GM18502 (cell line): Measurements from ENCODE around the gene LTC4S.
A peak's percentile ranks its signal among the peaks of the same experiment; 100 is the strongest.

Experiments
- ATAC-seq: cut with Tn5 transposase; IDR thresholded peaks from one replicate; pipeline ENCODE4 v1.9.1; 2021; ENCODE audit warnings: mild to moderate bottlenecking; ENCODE audit not compliant: unreplicated experiment, poor library complexity

The LTC4S gene

DNA sequence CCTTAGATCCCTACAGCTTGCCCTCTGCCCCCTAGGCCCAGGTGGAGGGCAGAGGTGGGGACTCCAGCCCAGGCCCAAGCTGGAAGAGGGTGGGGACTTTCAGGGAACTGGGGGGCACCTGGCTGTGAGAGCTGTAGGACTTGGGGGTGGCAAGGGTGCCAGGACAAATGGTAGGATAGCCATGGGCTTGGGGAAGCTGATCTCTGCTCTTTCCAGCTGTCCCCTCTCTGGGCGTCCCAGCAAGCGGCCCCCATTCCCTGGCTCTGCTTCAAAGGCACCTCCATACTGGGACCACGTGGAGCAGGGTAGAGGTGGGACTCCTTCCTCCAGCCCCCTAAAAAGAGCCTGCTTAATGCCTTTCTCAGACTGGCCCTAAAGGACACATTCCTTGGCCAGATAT lies 385 bp downstream of the LTC4S start:
- no peak for ATAC-seq

DNA sequence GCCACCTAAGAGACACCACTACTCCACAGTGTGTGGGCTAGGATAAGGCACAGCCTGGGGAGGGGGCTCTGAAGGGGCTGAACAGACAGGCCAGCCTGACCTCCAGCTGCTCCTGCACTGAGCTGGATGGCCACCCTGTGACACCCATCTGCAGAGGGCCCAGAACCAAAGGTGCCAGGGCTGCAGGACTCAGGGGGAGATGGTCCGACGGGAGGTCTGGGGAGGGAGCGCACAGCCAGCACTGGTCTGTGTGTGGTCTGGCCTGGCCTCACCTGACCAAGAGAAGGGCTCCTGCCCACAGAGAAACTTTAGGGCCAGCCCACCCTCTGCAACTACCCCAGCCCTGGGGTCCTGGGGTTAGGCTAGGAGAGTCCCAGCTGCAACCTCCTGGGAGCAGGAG lies 789 bp downstream of the LTC4S start:
- ATAC-seq, result no peak

DNA sequence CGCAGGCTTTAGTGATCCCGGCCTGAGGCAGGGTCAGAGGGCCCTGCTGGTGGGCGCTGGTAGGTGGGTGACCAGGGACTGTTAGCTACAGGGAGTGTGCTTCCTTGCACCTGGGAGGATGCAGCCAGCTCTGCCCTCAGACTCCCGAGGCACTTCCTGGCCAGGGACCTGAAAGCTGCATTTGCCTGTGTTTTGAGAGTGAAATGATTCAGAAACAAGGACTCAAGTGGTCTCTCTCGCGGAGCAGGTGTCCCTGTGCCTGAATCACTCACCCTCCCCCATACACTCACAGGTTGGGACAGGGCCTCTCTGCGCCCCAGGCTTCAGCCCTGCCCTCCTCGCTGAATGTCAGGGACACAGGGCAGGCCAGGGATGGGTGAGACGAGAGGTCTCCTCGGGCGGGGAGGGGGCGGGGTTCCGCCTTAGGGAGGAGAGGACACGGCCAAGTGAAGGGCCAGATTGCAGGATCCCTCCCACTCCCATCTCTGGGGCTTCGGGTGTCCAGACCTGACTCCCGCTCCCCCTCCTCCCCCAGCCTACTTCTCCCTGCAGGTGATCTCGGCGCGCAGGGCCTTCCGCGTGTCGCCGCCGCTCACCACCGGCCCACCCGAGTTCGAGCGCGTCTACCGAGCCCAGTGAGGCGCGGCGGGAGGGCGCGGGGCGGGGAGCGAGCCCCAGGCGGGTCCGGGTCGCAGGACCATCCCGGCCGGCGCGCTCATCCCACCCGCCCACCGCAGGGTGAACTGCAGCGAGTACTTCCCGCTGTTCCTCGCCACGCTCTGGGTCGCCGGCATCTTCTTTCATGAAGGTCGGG lies 1.5 kb downstream of the LTC4S start:
- peak; percentile 4 for ATAC-seq

DNA sequence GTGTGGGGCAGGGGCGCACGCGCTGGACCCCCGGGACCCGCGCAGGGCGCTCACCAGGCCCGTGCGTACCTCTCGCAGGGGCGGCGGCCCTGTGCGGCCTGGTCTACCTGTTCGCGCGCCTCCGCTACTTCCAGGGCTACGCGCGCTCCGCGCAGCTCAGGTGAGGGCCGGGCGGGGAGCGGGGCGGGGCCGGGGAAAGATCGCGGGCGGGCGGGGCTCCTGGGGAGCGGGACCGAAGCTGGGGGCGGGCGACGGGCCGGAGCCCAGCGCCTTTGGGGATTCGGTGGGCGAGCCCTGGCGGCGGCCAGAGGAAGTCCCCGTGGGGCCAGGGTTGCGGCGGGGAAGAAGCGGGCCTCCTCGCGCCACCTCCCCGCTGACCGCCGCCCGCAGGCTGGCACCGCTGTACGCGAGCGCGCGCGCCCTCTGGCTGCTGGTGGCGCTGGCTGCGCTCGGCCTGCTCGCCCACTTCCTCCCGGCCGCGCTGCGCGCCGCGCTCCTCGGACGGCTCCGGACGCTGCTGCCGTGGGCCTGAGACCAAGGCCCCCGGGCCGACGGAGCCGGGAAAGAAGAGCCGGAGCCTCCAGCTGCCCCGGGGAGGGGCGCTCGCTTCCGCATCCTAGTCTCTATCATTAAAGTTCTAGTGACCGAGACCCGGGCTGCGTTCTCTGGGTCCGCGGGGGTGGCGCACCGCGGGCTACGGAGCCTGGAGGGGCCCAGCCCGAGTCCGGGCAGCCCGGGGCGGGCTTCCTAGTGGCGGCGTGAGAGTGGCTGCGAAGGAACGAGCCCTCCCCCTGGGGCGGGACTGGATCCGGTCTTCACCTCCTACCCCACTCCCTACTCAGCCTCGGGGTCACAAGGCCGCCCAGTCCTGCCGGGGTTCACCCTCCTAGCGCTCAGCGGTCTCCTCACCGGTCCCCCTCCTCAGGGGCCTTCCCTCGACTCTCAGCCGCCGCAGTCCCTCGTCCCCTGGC lies 2.4 kb downstream of the LTC4S start:
- ATAC-seq, result peak; percentile 77

DNA sequence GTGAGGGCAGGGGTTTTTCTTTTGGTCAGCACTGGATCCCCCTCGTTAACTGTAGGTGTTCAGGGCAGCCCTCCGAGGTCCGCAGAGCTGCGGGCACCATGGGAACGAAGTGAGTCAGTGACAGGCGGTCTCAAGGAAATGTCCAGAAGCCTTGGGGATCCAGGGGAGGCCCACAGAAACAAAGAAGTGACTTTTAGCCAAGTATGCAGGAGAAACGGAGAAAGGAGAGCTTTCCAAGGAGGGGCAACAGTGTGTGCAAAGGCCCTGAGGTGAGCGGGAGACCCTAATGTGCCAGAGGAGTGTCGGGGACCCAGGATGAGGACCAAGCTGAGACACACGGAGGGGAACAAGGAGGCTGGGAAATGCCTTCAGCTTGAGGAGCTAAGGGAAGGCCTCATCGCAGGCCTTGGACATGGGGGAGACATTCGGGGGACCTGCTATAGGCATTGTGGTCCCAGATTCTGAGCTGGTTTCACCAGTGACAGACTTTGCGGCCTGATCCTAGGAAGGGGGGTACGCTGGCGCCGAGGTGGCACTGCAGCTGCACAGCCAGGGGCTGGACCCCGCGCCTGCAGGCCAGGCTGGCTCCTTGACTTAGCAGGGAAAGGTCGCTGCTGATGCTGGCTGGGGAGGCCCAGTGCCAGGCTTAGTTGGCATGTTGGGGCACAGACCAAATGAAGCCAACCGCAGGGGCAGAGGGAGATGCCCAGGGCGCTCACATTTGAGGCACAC lies 3.3 kb downstream of the LTC4S start:
- no peak for ATAC-seq

DNA sequence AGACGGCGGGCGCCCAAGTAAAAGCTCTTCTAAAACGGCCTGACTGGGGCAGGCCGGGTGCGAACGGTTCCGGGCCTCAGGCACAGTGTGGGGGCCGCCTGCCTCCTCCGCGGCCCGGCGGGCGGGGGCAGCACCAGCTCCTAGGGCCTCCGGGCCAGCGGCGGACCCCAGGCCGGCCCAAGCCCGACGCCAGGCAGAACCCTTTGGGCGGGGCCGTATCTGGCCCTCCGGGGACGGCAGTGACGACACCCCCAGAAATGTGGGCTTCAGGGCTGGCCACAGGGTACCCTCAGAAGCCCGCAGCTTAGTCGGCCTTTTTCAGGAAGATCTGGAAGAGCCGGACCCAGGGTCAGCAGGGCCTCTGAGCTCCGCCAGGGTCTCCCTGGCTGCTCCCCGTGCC lies 4.0 kb downstream of the LTC4S start:
- ATAC-seq, result no peak

DNA sequence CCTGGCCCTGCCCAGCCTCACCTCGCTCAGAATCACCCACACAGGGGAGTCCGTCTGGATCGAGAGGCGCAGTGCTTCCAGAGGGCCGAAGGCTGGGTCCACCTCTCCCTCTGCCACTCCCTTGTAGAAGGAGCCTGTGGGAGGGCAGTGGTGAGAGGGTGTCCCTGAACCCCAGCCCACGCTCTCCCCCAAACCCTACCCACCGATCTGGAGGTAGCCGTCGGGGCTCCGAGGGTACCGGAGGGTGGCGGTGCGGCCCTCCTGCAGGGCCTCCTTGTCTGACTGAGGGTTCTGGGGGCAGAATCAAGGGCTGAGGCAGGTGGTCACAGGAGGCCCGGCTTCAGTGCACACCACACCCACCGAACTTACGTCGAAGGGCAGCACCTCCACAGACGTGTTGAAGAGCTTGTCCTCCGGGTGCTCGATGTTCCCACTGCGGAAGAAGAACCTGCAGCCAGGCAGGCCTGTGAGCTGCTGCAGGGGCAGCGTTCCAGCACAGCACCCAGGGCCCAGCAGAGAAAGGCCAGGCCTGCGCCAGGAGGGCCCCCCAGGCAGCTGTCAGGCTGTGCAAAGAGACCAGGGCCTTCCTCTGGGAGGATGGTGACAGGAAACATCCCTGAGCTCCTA lies 4.5 kb downstream of the LTC4S start:
- ATAC-seq, result no peak

DNA sequence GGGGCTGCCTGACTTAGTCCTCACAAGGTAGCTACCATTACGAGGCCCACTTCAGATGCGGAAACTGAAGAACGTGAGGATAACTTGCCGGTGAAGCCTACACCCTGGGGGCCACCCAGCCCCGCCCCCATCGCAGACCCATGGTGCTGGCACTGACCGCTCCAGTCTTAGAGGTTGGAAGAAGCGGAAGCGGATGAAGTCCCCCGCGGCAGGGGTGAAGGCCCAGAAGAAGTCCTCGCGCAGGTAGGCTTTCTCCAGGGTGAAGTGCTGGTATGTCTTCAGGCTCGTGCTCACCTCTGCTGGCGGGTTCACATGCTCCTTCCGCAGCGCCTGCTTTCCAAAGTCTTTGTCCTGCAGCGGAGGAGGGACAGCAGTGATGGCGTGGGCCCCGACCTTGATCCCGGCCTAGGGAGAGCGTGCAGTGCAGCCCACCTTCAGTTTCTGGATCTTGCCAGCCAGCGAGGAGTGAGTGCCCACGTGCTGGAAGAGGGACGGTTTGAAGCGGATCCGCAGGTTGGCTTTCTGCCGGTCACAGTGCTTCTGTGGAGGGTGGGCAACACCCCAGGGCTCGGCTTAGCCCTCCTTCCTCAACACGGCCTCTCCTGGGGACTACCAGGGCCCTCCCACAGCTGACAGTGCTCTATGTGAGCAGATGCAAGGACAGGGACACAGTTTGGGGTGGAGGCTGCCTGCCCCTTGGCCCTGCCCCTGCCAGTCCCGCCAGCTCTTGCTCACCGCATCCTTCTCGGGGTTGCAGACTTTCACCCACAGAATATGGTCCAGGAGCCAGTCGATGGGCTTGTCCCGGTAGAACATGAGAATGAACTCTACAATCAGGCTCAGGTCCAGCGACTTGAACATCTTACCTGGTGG lies 5.2 kb downstream of the LTC4S start:
- ATAC-seq, result no peak

DNA sequence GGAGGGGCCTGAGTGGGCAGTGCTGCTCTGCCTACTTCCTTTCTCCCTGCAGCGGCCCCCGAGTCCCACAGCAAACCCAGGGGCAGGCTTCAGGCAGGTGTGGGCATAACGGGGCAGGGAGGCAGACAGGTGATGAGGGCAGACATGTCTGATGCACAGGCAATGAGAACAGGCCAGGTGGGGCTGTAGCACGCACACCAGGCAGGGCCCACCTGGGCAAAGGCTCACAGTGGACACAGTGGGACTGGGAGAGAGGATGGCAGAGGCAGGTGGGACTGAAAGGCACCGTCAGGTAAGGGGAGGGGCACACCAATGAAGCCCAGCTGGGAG lies 5.8 kb downstream of the LTC4S start:
- ATAC-seq, result no peak

DNA sequence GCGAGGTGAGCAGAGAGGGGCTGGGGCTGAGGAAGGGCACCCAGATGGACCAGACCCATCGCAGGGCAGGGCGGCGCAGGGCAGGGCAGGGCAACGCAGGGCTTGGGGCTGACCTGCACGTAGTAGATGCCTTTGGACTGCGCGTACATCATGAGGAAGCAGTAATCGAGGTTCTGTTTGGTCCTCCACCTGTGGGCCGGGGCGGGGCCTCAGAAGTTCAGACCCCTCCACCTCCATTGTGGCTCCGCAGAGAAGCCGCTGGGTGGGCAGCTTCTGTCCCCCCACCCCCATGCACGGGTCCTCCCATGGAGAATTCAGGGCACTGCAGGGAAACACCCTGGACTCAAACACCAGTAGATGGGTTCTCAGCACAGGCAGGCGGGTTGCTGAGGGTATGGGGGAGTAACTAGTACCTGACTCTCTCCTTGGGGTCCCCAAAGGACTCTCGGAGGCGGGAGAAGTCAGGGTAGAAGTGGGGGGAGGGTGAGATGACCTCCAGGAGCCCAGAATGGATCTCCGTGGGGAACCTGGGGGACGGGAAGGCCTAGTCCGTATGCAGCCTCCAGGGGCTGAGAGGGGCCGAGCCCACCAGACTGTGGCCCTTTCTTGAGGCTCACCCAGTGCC lies 6.4 kb downstream of the LTC4S start:
- no peak for ATAC-seq

DNA sequence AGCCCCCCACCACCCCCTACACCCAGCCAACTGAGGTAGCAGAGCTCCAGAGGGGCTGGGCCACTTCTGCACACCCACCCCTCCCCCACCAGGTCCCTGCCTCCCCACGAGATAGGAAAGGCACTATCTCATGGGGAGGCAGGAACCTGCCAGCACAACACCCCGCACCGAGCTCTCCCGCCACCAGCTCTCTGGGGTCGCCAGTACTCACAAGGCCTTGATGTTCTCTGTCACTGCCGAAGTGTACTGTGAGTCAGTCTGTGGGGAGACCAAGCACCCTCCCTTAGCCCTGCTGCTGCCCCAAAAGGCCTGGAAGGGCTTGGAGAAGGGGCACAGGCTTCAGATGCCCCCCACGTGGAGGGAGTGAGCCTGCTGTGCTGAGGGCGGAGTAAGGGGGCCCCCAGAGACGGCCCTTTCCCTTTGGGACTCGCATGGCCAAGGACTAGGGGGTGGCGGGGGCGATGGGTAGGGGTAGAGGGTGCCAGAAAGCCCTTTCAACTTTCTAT lies 7.0 kb downstream of the LTC4S start:
- ATAC-seq, result no peak

DNA sequence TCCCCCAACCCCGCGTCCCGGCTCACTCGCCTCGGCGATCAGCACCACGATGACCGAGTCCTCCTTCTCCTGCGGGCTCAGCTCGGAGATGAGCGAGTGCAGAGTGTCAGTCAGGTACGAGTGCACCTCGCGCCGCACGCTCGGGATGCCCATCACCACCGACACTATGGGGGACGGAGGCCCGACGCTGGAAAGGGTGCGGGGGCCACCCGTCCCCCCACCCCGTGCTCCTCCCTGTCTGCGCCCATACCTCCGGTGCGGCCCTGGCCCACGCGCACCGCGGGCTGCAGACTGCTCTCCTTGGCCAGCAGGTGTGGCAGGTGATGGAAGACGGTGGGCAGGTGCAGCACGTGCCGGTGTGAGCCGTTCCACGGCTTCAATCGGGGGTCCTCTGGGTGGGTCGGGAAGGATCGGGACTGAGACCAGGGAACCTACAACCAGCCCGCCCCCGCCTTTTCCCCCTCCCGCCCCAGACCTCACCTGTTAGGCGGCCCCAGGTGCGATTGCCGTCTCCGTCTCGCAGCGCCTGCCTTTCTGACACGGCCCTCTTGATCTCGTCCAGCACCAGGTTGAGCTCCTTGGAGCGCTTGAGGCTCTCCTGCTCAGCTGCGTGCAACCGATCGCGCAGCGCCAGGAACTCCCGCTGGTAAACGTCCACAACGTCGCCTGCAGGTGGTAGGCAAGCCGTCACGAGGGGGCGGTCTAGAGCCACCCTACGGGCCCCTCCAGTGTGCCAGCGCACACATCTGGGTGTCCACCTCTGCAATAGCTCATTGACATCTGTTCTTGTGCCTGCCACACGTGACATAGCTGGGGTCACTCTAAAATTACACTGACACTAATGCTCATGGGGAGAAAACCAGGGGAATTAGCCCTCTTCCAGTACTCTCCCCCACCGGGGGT lies 7.8 kb downstream of the LTC4S start:
- no peak for ATAC-seq

DNA sequence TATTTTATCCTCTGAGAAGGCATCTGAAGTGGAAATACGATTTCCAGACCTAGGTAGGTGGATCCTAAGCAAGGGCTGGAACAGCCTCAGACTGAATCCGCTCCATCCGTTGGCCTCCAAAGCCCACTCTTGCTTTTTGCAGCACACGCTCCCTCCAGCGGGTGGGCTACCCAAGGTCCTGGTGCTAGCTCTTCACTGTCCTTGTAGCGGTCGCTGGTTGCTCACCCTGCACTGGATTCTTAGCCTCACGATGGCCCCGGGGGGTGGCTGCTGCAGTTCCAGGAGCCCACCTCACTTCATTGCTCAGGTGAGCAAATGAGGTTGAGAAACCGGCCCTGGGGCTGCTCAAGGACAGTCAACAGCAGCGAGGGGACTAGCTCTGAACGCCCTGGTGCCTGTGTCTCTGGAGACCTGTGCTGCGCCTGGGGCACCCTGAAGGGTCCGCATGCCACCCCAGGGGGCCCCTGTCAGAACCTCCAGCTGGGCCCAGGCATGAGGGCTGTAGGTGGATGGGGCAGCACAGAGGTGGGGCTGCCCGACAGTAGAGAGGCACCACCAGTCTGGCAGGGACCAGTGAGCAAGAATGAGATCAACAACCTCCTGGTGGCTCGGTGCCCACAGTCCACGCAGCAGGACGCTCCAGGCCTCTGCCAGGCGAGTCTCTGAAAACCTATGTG lies 8.6 kb downstream of the LTC4S start:
- ATAC-seq, result no peak

DNA sequence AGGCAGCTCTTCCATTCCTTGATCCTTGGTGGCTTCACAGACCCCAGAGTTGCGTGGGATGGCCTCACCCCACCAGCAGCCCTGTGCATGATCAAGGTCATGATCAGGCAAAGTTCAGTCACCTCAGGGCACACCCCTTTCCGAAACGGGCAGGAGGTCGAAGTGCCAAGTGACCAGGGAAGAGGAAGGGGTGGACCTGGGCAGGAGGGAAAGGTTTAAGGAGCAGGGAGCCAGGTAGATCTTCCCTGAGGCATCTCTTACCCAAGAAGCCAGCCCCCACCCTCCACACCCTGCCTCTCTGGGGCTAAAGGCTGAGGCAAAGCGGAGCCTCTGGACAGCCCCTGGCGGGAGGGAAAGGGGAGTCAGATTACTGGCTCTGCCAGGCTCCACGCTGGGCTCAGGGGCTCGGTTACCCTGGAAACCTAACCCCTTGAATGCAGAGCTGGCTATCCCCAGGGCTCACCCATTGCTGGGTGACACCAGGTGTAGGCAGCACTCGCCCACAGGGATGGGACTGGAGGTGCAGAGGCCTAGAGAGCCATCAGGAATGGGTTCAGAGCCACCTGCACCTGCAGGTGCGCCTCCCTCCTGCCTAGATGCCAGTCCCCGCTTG lies 9.3 kb downstream of the LTC4S start:
- ATAC-seq, result no peak

DNA sequence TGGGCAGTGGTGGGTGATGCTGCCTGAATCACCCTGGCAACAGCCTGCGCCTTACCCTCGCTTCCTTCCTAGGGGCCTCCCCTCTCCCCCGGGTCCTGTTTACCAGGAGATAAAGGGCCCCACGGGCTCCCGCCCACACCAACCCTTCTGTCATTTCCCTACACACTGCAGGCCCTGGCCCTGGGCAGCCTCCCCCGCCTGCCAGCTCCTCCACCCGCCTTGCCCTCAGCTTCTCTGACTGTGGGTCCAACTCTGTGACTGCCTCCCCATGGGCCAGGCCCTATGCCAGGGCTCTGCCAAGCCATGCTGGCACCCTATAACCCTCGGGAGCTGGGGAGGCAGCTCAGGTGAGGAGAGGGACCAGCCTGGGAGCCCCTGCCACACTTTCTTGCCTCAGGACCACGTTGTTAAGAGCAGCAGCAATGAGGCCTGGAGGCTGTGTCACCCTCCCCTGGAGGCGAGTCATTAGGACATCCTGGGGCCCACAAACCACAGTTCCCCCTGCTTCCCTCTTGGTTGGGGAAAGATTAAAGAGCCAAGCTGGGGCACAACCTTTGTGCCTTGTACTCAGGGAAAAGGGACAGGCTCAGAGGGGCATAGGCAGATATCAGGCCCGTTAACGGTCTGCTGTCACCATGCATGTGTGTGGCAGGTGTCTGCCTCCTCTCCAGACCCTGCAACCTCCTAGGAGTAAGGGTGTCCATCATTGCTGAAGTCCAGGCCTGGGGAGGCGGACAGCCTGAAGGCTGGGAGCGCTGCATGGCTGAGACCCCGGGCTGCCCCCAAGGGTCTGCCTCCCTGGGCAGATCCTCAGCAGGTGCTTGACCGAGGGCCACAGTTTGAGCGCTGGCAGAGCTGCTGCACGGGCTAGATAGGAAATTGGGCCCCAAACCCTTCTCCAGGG lies 10.1 kb downstream of the LTC4S start:
- no peak for ATAC-seq

DNA sequence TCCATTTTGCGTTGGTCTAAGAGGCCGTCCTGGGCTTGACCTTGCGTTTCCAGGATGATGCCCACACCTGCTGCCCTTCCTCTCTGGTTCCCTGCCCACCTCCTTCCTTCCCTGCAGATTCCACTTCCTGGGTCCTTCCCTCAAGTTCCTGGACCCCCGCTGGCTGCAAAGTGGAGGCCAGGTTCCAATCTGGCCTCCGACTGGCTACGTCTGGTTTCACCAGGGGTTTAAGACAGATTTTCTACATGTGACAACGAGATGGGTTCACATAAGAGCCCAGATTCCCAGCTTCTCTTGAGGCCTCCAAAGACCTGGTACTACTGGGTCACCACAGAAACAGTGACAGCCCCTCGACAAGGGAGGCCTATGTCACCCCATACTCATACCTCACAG lies 10.8 kb downstream of the LTC4S start:
- ATAC-seq, result no peak
